Measurements from ENCODE around the gene TRPM1.

Gene TRPM1

GRCh38 chr15:31040611-31041010, 60.9 kb downstream of the TRPM1 start:
- Mint-ChIP-seq H3K9me3 (no peaks in the 10 kb centered on the region), H3K4me1 (no peaks in the 10 kb centered on the region), H3K4me3 (no peak overlapping the region), H3K36me3 (no peaks in the 10 kb centered on the region), H3K27ac (no peak overlapping the region), H3K27me3 (no peaks in the 10 kb centered on the region)
- ATAC-seq (ENCODE audit: low read depth): no peak
- DNase-seq (ENCODE audit: low spot score in 2 of 2): no peak

DNA sequence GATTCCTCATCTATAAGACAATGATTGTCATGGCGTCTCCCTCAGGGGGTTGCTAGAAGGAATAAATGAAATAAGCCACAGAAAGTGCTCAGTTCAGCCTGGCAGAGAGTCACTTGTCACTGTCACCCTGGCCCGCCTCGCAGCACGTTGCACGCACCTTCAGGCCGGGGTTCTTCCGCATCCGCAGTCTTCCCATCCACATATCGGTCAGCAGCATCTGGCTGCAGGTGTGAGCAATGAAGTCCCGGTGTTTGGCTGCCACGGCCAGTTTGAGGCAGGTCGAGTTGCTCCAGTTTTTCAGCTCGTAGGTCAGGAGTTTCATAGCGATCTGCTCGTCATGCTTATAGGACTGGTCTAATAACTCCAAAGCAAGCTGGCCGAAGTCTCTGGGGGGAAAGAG, 61.6 kb downstream of the TRPM1 start:
- H3K9me3 Mint-ChIP-seq: no peaks in the 10 kb centered on the region
- ATAC-seq (ENCODE audit: low read depth) (no peak), DNase-seq (ENCODE audit: low spot score in 2 of 2) (no peak)
- no peaks in the 10 kb centered on the region for H3K27me3 Mint-ChIP-seq
- no peak overlapping the region for H3K27ac Mint-ChIP-seq
- H3K4me3 Mint-ChIP-seq: no peak overlapping the region
- no peaks in the 10 kb centered on the region for H3K36me3 Mint-ChIP-seq
- no peaks in the 10 kb centered on the region for H3K4me1 Mint-ChIP-seq

DNA sequence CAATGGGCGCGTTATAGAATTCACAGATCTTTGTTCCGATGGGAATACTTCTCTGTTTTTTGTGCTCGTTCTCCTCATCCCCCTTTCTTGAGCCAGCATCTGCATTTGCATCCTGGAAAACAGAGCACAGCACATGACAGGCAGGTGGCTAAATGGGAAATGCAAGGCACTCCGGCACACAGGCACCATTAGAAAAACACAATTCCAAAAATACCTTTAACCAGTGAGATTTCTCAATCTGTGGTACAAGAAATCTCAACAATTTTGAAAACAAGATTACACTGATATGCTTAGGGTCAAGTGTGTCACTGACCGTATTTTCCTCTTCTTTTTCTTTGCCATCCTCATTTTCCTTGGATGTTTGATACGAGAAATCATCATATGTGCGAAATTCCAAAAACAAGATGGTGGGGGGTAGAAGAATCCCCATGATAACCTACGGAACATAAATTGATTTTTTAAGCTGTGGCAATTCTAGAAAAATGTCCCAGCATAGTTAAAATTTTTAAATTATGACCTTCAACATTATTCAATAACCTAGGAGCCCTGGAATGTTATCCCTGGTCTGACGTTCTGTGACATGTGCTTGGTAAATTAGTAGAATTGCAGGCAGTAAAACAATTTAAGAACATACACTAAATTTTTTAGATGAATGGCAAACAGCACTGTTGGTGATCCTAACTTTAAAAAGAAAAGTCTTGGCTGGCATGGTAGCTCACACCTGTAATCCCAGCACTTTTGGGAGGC, 63.6 kb downstream of the TRPM1 start:
- DNase-seq (ENCODE audit: low spot score in 2 of 2) (no peak), ATAC-seq (ENCODE audit: low read depth) (no peak)
- Mint-ChIP-seq H3K9me3 (no peaks in the 10 kb centered on the region), H3K4me3 (no peak overlapping the region), H3K36me3 (no peaks in the 10 kb centered on the region), H3K27ac (no peak overlapping the region), H3K27me3 (no peaks in the 10 kb centered on the region), H3K4me1 (peaks cover 15% of the 10 kb centered on the region)

GRCh38 chr15:31036783-31037182, 64.7 kb downstream of the TRPM1 start:
- Mint-ChIP-seq H3K4me3 (no peak overlapping the region), H3K27ac (no peak overlapping the region), H3K36me3 (no peaks in the 10 kb centered on the region), H3K9me3 (no peaks in the 10 kb centered on the region), H3K27me3 (no peaks in the 10 kb centered on the region), H3K4me1 (peaks cover 15% of the 10 kb centered on the region)
- no peak for DNase-seq (ENCODE audit: low spot score in 2 of 2)
- ATAC-seq (ENCODE audit: low read depth): no peak

- no peaks in the 10 kb centered on the region for H3K36me3 Mint-ChIP-seq
- no peak overlapping the region for H3K27ac Mint-ChIP-seq
- H3K27me3 Mint-ChIP-seq: no peaks in the 10 kb centered on the region
- no peak overlapping the region for H3K4me3 Mint-ChIP-seq
- peaks cover 23% of the 10 kb centered on the region for H3K4me1 Mint-ChIP-seq
- no peak for ATAC-seq (ENCODE audit: low read depth)
- no peaks in the 10 kb centered on the region for H3K9me3 Mint-ChIP-seq
- no peak for DNase-seq (ENCODE audit: low spot score in 2 of 2)
Observed at GRCh38 chr15:31035610-31036009, 65.9 kb downstream of the TRPM1 start.

- DNase-seq (ENCODE audit: low spot score in 2 of 2): no peak
- Mint-ChIP-seq H3K27me3 (no peaks in the 10 kb centered on the region), H3K4me1 (peaks cover 26% of the 10 kb centered on the region)
Observed at GRCh38 chr15:31034152-31034551, 67.4 kb downstream of the TRPM1 start.

DNA sequence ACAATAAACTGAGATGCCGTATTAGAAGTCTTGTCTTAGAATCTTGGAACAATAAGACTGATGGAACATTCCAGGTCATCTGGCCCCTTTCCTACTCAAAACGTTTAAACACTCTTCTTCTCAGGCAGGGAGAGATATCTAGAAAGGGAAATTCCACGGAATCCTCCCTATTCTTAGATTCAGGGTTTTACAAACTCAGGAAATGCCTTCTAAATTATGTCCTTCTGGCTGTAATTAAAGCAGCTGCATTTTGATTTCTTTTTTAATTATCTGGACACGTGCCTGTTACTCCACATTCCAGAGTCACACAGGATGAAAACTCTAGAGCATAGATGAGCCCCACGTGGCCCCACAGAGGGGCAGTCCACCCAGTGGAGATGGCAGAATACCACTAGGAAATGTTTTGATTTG, 68.6 kb downstream of the TRPM1 start:
- no peak for ATAC-seq (ENCODE audit: low read depth)
- Mint-ChIP-seq H3K4me3 (no peak overlapping the region), H3K9me3 (no peaks in the 10 kb centered on the region), H3K27me3 (no peaks in the 10 kb centered on the region), H3K36me3 (no peaks in the 10 kb centered on the region), H3K27ac (no peak overlapping the region), H3K4me1 (peaks cover 26% of the 10 kb centered on the region)
- no peak for DNase-seq (ENCODE audit: low spot score in 2 of 2)

More at GRCh38 chr15:31034152-31034551, 67.4 kb downstream of the TRPM1 start:
- no peak overlapping the region for H3K27ac Mint-ChIP-seq
- ATAC-seq (ENCODE audit: low read depth): no peak
- H3K36me3 Mint-ChIP-seq: no peaks in the 10 kb centered on the region
- no peaks in the 10 kb centered on the region for H3K9me3 Mint-ChIP-seq
- no peak overlapping the region for H3K4me3 Mint-ChIP-seq

GRCh38 chr15:31031471-31032067, 70.0 kb downstream of the TRPM1 start:
- DNase-seq (ENCODE audit: low spot score in 2 of 2): no peak
- no peak overlapping the region for H3K4me3 Mint-ChIP-seq
- ATAC-seq (ENCODE audit: low read depth): peak; percentile 65
- no peaks in the 10 kb centered on the region for H3K9me3 Mint-ChIP-seq
- H3K27me3 Mint-ChIP-seq: no peaks in the 10 kb centered on the region
- no peak overlapping the region for H3K27ac Mint-ChIP-seq
- peaks cover 26% of the 10 kb centered on the region for H3K4me1 Mint-ChIP-seq
- no peaks in the 10 kb centered on the region for H3K36me3 Mint-ChIP-seq

- no peak overlapping the region for H3K27ac Mint-ChIP-seq
- H3K27me3 Mint-ChIP-seq: no peaks in the 10 kb centered on the region
- H3K4me1 Mint-ChIP-seq: peaks cover 21% of the 10 kb centered on the region
- no peak for ATAC-seq (ENCODE audit: low read depth)
- DNase-seq (ENCODE audit: low spot score in 2 of 2): no peak
- no peaks in the 10 kb centered on the region for H3K36me3 Mint-ChIP-seq
- no peak overlapping the region for H3K4me3 Mint-ChIP-seq
- H3K9me3 Mint-ChIP-seq: no peaks in the 10 kb centered on the region
Observed at GRCh38 chr15:31027910-31028578, 73.5 kb downstream of the TRPM1 start.

GRCh38 chr15:31025996-31026395, 75.5 kb downstream of the TRPM1 start:
- H3K4me1 Mint-ChIP-seq: peaks cover 20% of the 10 kb centered on the region
- no peak for DNase-seq (ENCODE audit: low spot score in 2 of 2)

GRCh38 chr15:31024979-31025378, 76.5 kb downstream of the TRPM1 start:
- no peaks in the 10 kb centered on the region for H3K36me3 Mint-ChIP-seq
- no peak overlapping the region for H3K27ac Mint-ChIP-seq
- H3K27me3 Mint-ChIP-seq: no peaks in the 10 kb centered on the region
- peaks cover 27% of the 10 kb centered on the region for H3K4me1 Mint-ChIP-seq
- DNase-seq (ENCODE audit: low spot score in 2 of 2) (no peak), ATAC-seq (ENCODE audit: low read depth) (no peak)
- H3K9me3 Mint-ChIP-seq: peaks cover 2% of the 10 kb centered on the region
- H3K4me3 Mint-ChIP-seq: no peak overlapping the region

More at GRCh38 chr15:31025996-31026395, 75.5 kb downstream of the TRPM1 start:
- no peak for ATAC-seq (ENCODE audit: low read depth)
- peaks cover 1% of the 10 kb centered on the region for H3K9me3 Mint-ChIP-seq
- H3K4me3 Mint-ChIP-seq: no peak overlapping the region
- no peak overlapping the region for H3K27ac Mint-ChIP-seq
- no peaks in the 10 kb centered on the region for H3K27me3 Mint-ChIP-seq
- no peaks in the 10 kb centered on the region for H3K36me3 Mint-ChIP-seq

- H3K36me3 Mint-ChIP-seq: no peaks in the 10 kb centered on the region
- H3K27ac Mint-ChIP-seq: no peak overlapping the region
- peaks cover 27% of the 10 kb centered on the region for H3K4me1 Mint-ChIP-seq
- no peak for ATAC-seq (ENCODE audit: low read depth)
- peaks cover 2% of the 10 kb centered on the region for H3K9me3 Mint-ChIP-seq
- H3K27me3 Mint-ChIP-seq: no peaks in the 10 kb centered on the region
- H3K4me3 Mint-ChIP-seq: no peak overlapping the region
- DNase-seq (ENCODE audit: low spot score in 2 of 2): no peak
Observed at GRCh38 chr15:31024330-31024729, 77.2 kb downstream of the TRPM1 start.

DNA sequence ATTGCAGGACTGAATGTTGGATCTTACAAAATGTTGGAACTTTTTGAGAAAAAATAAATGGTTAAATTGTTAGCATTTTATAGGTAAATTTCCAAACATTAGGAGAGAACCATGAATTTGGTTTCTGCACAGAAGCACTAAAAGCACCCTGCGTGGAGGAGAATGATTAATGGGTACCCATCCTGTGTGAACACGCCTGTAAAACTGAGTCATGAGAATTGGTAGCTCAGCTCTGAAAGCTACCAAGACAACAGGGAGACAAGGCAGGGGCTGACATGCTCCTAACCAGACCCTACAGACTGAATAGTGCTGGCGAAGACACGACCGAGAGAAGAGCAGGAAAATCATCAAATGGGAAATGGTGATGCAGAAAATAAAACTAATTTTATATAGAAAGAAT, 77.7 kb downstream of the TRPM1 start:
- Mint-ChIP-seq H3K27ac (no peak overlapping the region), H3K4me3 (no peak overlapping the region), H3K27me3 (no peaks in the 10 kb centered on the region), H3K9me3 (peaks cover 2% of the 10 kb centered on the region), H3K4me1 (peaks cover 27% of the 10 kb centered on the region), H3K36me3 (no peaks in the 10 kb centered on the region)
- DNase-seq (ENCODE audit: low spot score in 2 of 2) (no peak), ATAC-seq (ENCODE audit: low read depth) (no peak)

GRCh38 chr15:31021067-31021665, 80.4 kb downstream of the TRPM1 start:
- Mint-ChIP-seq H3K27me3 (no peaks in the 10 kb centered on the region), H3K4me1 (peaks cover 29% of the 10 kb centered on the region), H3K36me3 (no peaks in the 10 kb centered on the region), H3K4me3 (no peak overlapping the region), H3K27ac (no peak overlapping the region), H3K9me3 (peaks cover 2% of the 10 kb centered on the region)
- ATAC-seq (ENCODE audit: low read depth) (peak; percentile 81), DNase-seq (ENCODE audit: low spot score in 2 of 2) (no peak)

Data from memory B cell (primary cell).